Fibroblast of peridontal ligament (primary cell): ENCODE results near the gene SLC38A1.
"Not testable (repeated sequence)": the region's sequence is repeated elsewhere in the genome, so short reads cannot be mapped to it uniquely, and the experiment has no call there.

ENCODE experiments used
- DNase-seq: peaks from one replicate; pipeline ENCODE4 v3.0.0-alpha.2; 2010; ENCODE audit errors: extremely low read depth

Gene SLC38A1

GRCh38 chr12:46208370-46208769 is 60.5 kb downstream of the SLC38A1 start:
- no peak for DNase-seq

GRCh38 chr12:46207644-46208043 is 61.2 kb downstream of the SLC38A1 start:
- no peak for DNase-seq

DNA sequence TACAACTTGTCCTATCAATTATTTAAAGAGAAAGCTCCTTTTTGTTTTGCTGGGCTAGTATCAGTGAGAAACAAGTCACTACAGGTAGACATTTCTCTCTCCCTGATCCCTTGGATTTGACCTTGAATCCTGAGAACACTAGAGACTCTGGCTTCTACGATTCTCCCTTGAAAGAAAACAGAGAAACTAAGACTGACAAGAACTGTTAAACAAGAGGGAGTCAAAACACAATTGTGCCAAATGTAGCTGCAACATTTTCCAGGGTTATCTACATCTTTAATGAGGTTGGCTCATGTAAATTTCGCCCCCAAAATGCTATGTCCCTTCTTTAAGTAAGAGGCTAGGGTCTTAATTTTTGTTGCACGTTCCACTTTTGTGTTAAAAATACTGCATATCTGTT is 62.4 kb downstream of the SLC38A1 start:
- DNase-seq = no peak

DNA sequence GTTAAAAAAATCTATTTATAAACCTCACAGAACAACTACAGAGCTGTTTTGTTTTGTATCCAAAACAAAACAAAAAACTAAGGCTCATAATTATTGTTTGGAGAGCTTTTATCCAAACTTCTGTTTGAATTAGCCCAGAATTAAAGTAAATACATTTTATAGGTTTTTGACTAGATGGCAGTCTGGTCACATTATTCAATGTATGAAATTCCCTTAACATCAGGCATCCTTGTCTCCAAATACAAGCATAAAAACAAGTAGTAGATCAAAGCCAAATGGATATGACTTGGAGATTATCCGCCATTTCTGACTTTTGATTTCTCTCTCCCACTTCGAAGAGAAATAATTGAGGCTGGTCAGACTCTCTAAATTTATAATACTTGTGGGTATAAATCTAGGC is 63.5 kb downstream of the SLC38A1 start:
- DNase-seq = peak; percentile 41

- no peak for DNase-seq
These were observed 67.5 kb downstream of the SLC38A1 start for GRCh38 chr12:46201284-46201789.

- DNase-seq = no peak
These were observed 68.3 kb downstream of the SLC38A1 start for GRCh38 chr12:46200551-46200950.

GRCh38 chr12:46198913-46199312 is 69.9 kb downstream of the SLC38A1 start:
- no peak for DNase-seq

- DNase-seq = no peak
These were observed 71.0 kb downstream of the SLC38A1 start for GRCh38 chr12:46197883-46198282.

- DNase-seq = not testable (repeated sequence)
These were observed 78.3 kb downstream of the SLC38A1 start for GRCh38 chr12:46190533-46190932.

DNA sequence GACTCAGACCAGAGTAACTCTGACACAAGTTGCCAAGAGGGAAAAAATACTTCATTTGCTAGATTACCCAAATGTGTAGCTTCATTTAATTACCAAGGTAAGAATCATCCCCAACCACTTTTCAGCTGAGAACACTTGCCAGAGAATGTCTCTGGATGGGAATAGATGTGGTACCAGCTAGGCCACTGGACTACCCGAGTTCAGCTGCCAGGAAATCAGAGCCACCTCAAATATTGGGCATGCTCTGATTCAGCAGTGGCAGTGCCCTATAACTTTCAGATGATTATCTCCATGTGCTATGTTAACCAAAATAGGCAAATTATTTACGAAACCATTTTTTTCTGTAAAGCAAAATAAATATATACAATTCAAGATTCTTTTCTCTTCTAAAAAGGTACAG is 80.7 kb downstream of the SLC38A1 start:
- no peak for DNase-seq

DNA sequence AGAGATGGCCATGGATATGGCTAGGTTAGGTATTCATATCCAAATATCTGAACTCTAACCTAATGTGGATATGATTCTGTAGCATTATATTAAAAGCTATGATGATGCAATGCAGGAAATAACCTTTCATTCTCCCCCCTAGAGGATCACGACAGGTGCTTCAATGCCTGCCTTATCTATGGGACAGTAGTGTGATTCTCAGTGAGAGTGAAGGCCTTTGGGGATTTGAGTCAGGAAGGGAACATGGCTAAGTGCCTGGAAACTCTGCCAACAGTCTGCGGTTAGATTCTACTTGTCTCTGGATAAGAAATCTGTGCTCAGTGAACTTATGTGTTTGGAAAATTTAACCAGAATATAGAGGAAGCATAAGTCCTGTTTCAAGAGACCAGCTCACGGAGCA is 81.8 kb downstream of the SLC38A1 start:
- peak; percentile 77 for DNase-seq

DNA sequence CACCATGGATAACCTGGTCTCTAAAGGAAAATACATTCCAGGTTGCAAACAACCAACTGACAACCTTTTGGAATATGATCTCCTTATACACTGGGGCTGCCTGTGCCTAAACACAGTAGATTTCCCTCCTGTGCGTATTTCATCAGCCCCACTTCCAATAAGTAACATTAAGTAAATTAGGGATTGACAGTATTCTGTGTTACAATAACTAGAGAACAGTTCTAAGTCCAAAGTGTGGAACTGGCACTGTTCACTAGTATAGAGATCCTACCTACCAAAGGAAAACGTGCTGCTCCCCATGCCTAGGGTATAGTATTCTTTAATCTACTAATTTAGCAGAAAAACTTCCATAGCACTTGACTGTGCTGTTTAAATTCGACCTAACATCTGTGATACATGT is 82.8 kb downstream of the SLC38A1 start:
- no peak for DNase-seq

- no peak for DNase-seq
These were observed 83.2 kb downstream of the SLC38A1 start for GRCh38 chr12:46185686-46186085.

DNA sequence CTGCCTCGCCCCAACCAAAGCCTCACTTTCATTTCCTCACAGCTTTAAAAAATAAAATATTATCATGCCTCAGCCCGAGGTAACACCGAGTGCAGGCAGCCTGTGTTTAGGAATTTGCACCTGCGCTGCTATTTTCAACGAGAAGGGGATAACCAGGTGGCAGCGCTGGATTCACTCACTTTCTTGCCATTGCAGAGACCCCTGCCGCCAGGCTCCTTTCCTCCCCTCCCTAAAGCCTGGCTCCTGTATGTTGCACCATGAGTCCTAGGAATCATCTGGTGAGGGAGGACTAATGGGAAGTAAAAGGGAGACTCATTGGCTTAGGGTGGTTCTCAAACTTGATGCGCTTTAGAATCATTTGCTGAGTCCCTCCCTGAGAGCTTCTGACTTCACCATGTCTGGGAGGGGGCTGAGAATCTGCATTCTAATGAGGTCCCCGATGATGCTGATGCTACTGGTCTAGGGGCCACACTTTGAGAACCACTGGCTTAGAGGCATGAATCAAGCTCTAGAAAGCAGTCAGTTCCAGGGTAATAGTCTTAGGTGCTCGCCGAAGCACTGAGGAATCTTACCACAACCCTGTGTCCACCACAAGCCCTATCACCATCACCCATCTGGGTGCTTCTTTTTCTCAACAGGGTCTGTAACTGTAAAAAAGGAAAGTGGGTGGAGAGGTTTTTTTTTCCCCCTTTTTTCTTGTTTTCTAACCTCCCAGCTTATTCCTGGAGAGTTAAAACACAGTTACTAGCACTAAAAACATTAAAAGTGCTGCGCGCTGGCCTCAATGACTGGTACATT is 83.8 kb downstream of the SLC38A1 start:
- DNase-seq = no peak

DNA sequence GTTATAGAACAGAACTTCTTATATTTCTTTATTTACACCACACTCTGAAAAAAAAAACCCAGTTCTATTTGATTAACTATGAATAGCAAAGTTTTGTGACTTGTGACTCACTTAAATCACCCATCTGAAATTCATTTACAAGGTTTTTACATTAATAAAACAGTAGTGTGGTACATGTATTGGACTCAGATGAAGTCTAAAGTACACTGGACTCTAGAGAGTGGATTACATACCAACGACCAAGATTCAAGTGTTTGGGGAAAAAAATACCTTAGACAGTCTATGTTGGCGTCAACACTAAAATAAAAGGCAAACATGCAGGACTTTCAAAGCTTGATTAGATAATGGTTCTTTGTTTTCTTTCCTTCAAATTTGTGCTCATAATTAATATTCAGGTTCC is 85.7 kb downstream of the SLC38A1 start:
- DNase-seq = peak; percentile 2

GRCh38 chr12:46181465-46181864 is 87.4 kb downstream of the SLC38A1 start:
- DNase-seq = no peak

DNA sequence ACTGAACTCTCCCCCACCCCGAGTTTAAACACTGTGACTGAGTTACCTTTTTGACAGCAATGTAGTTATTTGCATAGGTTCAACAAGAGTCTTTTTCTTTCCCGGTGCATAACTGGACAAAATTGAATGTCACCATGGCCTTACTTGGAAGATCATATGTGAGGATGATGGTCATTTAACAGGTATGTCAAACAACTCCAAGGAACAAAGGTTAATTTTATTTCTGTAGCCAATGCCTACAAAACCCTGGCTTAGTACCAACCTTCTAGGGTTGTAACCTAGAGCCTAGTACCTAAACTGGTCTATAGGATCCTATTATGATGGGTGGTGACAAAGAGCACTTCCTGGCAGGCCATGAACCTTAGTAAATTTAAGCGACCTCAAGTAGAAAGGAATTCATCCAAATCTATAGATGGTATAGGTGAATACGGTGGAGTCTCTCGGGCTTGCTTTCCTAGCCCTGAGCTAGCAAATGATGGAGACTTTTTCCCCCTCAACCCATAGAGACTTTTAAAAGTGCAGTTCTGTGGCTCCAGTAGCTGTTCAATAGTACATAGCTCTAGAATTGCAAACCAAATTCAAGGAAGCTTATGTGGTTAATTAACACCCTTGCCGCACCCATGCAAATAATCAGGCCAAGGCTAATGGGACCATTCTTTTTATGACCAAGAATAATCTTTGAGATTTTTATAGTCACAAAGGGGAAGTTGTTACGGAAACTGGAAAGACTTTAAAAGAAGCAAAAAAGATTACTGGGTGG is 89.0 kb downstream of the SLC38A1 start:
- DNase-seq = no peak

DNA sequence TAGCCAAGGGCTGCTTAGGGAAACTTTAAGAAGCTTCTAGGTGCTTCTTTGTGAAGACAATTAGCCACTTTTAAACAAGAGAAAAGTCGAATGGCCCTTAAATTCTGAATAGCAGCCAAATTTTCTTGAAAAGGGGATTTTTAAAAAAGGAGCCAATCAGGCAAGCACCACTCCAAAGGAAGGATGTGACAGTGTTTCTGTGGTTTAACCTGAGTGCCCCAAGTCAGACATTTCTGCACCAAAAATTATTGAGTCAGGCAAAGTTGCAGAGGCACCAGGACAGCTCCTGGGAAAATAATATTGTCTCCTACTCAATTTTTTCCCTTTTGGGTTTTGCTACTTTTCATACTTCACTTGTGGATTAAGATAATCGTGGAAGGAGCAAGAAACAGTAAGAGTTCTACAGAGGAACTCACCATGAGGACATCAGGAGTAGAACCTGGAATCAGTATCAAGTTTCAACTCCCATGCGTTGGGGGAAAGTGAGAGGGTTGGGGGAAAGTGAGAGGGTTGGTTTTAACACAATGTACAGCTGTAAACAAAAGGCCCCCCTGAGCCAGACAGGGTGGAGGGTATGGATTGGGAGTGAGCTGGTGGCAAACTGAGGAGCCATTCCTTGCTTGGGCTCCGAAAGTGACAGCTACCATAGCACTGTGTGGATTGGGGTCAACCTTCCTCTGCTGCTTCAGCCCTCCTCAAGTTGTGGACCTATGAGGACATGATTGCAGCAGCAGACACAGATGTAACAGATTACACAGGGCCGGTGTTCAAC is 90.8 kb downstream of the SLC38A1 start:
- DNase-seq = no peak

GRCh38 chr12:46177025-46177424 is 91.8 kb downstream of the SLC38A1 start:
- no peak for DNase-seq

DNA sequence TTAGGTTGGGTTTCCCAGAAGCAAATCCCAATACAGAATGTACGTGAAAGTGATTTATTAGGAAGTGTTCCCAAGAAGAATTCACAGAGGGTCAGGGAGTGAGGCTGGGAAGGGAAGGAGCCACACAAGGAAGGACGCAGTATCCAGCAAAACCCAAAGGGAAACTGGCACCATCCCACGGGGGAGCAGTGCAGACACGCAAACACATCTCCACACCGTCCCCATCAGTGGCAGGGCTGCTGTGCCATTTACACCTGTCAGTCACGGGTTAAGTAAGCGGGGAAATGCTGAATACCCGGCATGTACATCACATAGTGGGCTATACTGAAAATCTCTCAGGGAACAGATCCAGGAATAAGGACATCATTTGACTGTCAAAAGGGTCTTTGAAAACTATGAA is 93.9 kb downstream of the SLC38A1 start:
- DNase-seq = no peak

GRCh38 chr12:46174061-46174662 is 94.7 kb downstream of the SLC38A1 start:
- no peak for DNase-seq

DNA sequence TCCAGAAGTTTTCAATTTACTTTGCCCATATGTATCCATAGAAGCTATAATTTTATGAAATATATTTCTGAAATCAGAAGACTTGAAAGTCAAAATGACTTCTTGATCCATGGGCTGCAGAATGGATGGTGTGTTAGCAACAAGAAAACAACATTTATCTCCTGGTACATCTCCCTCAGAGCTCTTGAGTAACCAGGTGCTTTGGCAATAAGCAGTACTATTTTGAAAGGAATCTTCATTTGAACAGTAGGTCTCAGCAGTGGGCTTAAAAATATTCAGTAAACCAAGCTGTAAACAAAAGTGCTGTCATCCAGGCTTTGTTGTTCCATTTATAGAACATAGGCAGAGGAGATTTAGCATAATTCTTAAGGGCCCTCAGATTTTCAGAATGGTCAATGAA is 100.4 kb downstream of the SLC38A1 start:
- DNase-seq = no peak
